ENCODE results near the gene ZFP64.

The ZFP64 gene

DNA sequence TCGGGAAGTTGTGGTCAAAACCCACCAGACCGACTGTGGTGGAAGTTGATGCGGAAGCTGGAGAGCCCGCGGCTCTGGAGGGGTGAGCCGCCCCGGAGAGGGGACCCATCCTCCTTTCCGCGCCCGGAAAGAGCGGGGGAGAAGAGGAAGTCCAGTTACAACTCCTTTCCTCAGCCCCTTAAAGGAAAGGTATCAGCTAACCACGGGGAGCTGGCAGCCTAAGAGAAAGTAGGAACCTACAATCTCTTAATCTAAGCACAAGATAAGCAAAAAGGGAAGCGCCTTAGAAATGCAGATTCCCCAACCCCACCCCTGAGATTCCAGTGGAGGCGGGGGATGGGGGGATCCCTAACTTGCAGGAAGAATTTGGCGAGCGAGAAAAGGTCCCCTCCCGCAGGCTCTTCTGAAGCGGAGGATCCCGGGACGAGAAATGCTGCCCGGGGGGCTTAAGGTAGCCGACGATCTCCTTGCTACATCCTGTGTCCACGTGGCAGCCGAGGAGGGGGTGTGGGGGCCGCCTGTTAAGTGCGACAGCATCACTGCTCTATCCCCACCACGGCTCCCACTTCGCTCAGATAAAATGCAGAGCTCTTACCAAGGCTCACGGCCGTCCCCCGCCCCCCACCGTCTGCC, 87.5 kb downstream of the ZFP64 start:
- DNase-seq: peak in 1 of 2 donors; percentile 11

DNA sequence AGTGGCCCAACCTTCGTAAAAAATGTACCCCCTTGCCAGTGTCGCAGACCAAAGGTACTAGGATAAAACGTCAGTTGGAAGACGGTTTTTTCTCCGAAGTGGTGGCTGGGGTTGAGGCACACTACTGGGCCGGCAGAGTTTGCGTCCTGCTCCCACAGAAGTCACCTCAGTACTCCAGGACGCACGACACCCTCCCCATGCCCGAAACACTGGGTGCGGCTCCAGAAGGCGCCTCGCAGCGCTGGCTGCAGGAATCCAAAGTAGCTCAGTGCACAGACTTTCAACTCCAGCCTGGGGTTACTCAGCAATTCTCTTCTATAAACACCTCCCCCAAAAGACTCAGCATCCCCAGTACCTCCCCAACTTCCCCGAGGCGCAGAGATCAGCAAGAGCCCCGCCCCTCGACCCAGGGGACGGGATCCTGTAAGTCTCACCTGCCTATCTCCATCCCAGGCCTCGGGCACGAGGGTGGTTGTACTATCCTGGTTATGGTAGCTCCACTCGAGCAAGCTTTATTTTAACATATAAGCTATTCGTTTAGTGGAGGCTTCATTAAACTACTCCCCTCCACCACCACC, 88.2 kb downstream of the ZFP64 start:
- DNase-seq: no peak

DNA sequence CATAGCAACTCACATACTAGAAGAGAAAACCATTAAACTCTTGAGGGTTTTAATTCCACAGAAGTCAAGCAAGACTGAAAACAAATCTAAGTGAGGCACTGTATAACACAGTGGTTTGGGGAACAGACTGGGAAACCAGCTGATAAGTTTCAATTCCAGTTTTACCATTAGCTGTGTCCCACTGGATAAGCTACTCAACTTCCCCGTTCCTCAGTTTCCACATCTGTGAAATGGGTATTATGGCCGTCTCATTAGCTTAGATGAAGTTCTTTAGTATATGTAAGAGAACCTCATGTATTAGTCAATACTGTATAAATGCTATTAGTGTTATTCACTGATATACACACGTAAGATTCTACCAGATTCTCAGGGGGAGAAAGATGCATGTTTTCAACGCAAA, 89.0 kb downstream of the ZFP64 start:
- no peak for DNase-seq

DNA sequence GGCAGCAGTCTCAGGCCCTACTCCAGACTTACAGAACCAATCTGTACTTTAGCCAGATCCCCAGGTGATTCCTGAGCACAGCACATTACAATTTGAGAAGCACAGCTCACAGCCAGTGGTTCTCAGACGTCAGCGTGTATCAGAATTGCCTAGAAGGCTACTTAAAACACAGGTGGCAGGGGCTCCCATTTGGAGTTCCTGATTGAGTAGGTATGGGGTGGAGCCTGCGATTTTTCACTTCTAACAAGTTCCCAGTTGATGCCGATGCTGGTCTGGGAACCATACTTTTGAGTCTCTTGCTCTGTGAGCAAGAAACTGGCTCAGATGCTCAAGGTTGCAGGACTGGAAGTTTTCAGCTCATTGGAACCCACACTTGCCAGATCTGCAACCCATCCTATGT, 89.5 kb downstream of the ZFP64 start:
- no peak for DNase-seq

Measured in CD4-positive, alpha-beta T cell treated with Interleukin-4 for 1 hour (primary cell).